MM.1S (cell line): Measurements from ENCODE around the gene DIAPH3.

Experiments
- DNase-seq: peaks from one replicate; pipeline ENCODE4 v3.0.0-alpha.2; 2015
- H2AFZ ChIP-seq: fragments of 300-600 bp; sonication (generic); 2 replicates; pipeline ENCODE4 v1.6.0; 2016; ENCODE audit warnings: antibody characterized with exemption, low read length
- H3F3A ChIP-seq: fragments of 300-600 bp; sonication (generic); 2 replicates; pipeline ENCODE4 v1.6.1; 2016; ENCODE audit warnings: mild to moderate bottlenecking, antibody characterized with exemption, low read length, moderate library complexity, mixed read lengths; ENCODE audit not compliant: insufficient read depth
- H3K27ac ChIP-seq: fragments of 300-600 bp; sonication (generic); 2 replicates; pipeline ENCODE4 v1.5.1; 2016; ENCODE audit warnings: mild to moderate bottlenecking, low read length
- H3K27me3 ChIP-seq: fragments of 300-600 bp; sonication (generic); replicated peaks from 2 replicates; pipeline ENCODE4 v1.6.0; 2016; ENCODE audit warnings: low read length; ENCODE audit not compliant: insufficient read depth
- H3K36me3 ChIP-seq: fragments of 300-600 bp; sonication (generic); replicated peaks from 2 replicates; pipeline ENCODE4 v1.6.1; 2016; ENCODE audit warnings: mild to moderate bottlenecking, low read length, mixed read lengths; ENCODE audit not compliant: insufficient read depth
- H3K4me1 ChIP-seq: fragments of 300-600 bp; sonication (generic); 2 replicates; pipeline ENCODE4 v1.6.1; 2016; ENCODE audit warnings: low read length, mixed read lengths
- H3K4me2 ChIP-seq: fragments of 300-600 bp; sonication (generic); 2 replicates; pipeline ENCODE4 v1.6.0; 2016; ENCODE audit warnings: low read depth, low read length
- H3K4me3 ChIP-seq: fragments of 300-600 bp; sonication (generic); 2 replicates; pipeline ENCODE4 v1.5.1; 2016; ENCODE audit warnings: low read length, mixed read lengths
- H3K79me2 ChIP-seq: fragments of 300-600 bp; sonication (generic); 2 replicates; pipeline ENCODE4 v1.6.1; 2016; ENCODE audit warnings: mixed run types, low read length, mixed read lengths
- H3K9ac ChIP-seq: fragments of 300-600 bp; sonication (generic); 2 replicates; pipeline ENCODE4 v1.6.1; 2016; ENCODE audit warnings: low read length, mixed read lengths
- H3K9me2 ChIP-seq: fragments of 300-600 bp; sonication (generic); replicated peaks from 2 replicates; pipeline ENCODE4 v1.6.1; 2016; ENCODE audit warnings: mild to moderate bottlenecking, low read length, mixed read lengths; ENCODE audit not compliant: insufficient read depth
- H3K9me3 ChIP-seq: fragments of 300-600 bp; sonication (generic); replicated peaks from 2 replicates; pipeline ENCODE4 v1.6.1; 2016; ENCODE audit warnings: mild to moderate bottlenecking, low read length, mixed read lengths; ENCODE audit not compliant: insufficient read depth
- H4K20me1 ChIP-seq: fragments of 300-600 bp; sonication (generic); 2 replicates; pipeline ENCODE4 v1.6.1; 2016; ENCODE audit warnings: mild to moderate bottlenecking, low read length, moderate library complexity, mixed read lengths; ENCODE audit not compliant: insufficient read depth
- CTCF ChIP-seq: fragments of 300-600 bp; sonication (generic); IDR thresholded peaks from 2 replicates; pipeline ENCODE4 v1.5.1; 2016; ENCODE audit warnings: antibody characterized with exemption, low read length, mixed read lengths
- EZH2 ChIP-seq: fragments of 300-600 bp; sonication (generic); optimal IDR thresholded peaks from 2 replicates; pipeline ENCODE3; 2017; ENCODE audit warnings: low read depth, mild to moderate bottlenecking, antibody characterized with exemption, low read length, mixed read lengths
- EZH2phosphoT487 ChIP-seq: fragments of 300-600 bp; sonication (generic); IDR thresholded peaks from 2 replicates; pipeline ENCODE4 v1.6.1; 2018; ENCODE audit warnings: antibody characterized with exemption, low read length

DIAPH3 gene

DNA sequence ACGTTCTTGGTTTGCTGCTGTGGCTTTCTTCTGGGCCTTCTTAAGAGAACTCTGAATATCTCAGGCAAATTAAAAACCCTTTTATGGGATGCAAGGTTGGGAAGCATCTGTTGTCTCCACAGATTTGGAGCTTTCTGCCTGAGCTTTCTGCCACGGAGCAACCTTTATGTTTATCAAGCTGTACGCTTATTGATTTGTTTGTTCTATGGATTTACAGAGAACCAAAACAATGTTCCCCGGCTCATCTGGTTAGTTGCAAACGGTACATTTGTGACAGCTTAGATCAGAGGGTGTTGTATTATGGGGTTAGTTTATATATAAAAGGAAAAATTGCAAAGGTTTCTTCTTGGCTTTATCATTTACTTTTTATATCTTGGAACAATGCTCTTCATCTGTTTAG, 479.6 kb downstream of the DIAPH3 start:
- DNase-seq: no peak
- Histone ChIP-seq H4K20me1 (no peaks in the 10 kb centered on the region), H3K79me2 (no peaks in the 10 kb centered on the region), H3K36me3 (no peaks in the 10 kb centered on the region), H3K4me1 (no peaks in the 10 kb centered on the region), H3K27ac (no peak overlapping the region), H3K27me3 (no peaks in the 10 kb centered on the region), H3K4me2 (no peak overlapping the region), H3K9me3 (no peaks in the 10 kb centered on the region), H3F3A (no peaks in the 10 kb centered on the region), H3K9me2 (no peaks in the 10 kb centered on the region), H3K9ac (no peak overlapping the region), H3K4me3 (no peak overlapping the region), H2AFZ (no peak overlapping the region)
- TF ChIP-seq EZH2: no peak
- TF ChIP-seq CTCF: no peak
- no peak for TF ChIP-seq EZH2phosphoT487

DNA sequence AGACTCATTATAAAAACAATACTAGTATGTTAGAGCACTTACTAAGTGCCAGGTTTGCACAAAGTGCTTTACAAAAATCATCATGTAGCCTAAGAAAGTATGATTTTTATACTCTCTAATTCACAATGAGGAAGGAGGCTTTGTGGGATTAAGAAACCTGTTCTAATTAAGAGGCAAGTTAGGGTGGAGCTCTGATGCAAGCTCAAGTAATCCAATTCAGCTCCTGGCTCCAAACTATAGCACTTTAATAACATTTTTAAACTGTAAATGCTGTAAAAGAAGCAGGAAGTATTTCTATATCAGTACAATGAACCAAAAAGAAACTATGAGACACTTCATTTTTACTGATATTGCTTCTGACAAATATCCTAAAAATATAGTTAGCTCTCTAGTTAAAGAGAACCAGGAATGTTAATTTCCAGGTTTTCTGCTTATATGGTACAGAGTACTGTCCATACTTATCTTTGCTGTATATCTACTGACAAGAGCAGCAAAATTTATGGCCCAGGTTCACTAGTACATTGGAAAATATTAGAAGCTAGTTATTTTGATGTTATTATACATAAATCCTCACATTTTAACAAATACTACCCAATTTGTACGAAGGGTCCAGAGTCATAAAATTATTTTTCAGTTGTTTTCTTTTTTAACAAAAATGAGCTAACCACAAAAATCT, 482.0 kb downstream of the DIAPH3 start:
- H3K27ac ChIP-seq: no peak overlapping the region
- H3K9ac ChIP-seq: no peak overlapping the region
- TF ChIP-seq EZH2 (no peak), EZH2phosphoT487 (no peak), CTCF (no peak)
- H3K79me2 ChIP-seq: no peaks in the 10 kb centered on the region
- no peaks in the 10 kb centered on the region for H3F3A ChIP-seq
- no peaks in the 10 kb centered on the region for H3K36me3 ChIP-seq
- H3K9me3 ChIP-seq: no peaks in the 10 kb centered on the region
- no peaks in the 10 kb centered on the region for H3K9me2 ChIP-seq
- DNase-seq: no peak
- no peaks in the 10 kb centered on the region for H4K20me1 ChIP-seq
- H2AFZ ChIP-seq: no peak overlapping the region
- H3K4me1 ChIP-seq: no peaks in the 10 kb centered on the region
- H3K4me2 ChIP-seq: no peak overlapping the region
- H3K4me3 ChIP-seq: no peak overlapping the region
- H3K27me3 ChIP-seq: no peaks in the 10 kb centered on the region

GRCh38 chr13:59680429-59681024, 483.2 kb downstream of the DIAPH3 start:
- Histone ChIP-seq H3F3A (no peaks in the 10 kb centered on the region), H3K4me1 (no peaks in the 10 kb centered on the region), H3K9ac (no peak overlapping the region), H3K4me3 (no peak overlapping the region), H3K27me3 (no peaks in the 10 kb centered on the region), H3K4me2 (no peak overlapping the region), H3K9me2 (no peaks in the 10 kb centered on the region), H4K20me1 (no peaks in the 10 kb centered on the region), H3K79me2 (no peaks in the 10 kb centered on the region), H2AFZ (no peak overlapping the region), H3K27ac (no peak overlapping the region), H3K36me3 (no peaks in the 10 kb centered on the region), H3K9me3 (no peaks in the 10 kb centered on the region)
- TF ChIP-seq CTCF (peak; percentile 48), EZH2phosphoT487 (no peak)
- peak; percentile 17 for DNase-seq
